Neural cell (in vitro differentiated cells): ENCODE data around the gene SUCLG1. TPM values are rescaled to one million over a fixed set of nuclear protein-coding genes. Genes with fewer than 3 reads are reported as not detected.

Experiments
- H2AFZ ChIP-seq: fragments of 200-600, 300-800 bp; sonication (generic), shearing (Covaris generic); 2 replicates; pipeline ENCODE4 v1.6.0; 2014; ENCODE audit warnings: low read depth, mild to moderate bottlenecking, antibody characterized with exemption, low read length, moderate library complexity
- H3F3A ChIP-seq: fragments of 200-600 bp; shearing (Covaris generic); 2 replicates; pipeline ENCODE4 v1.6.1; 2016; ENCODE audit warnings: mild to moderate bottlenecking, moderate library complexity, mixed read lengths, antibody characterized with exemption, low read length; ENCODE audit not compliant: insufficient read depth, poor library complexity, severe bottlenecking
- H3K27ac ChIP-seq: fragments of 200-600, 300-800 bp; sonication (generic), shearing (Covaris generic); 2 replicates; pipeline ENCODE4 v1.5.1; 2014; ENCODE audit warnings: mild to moderate bottlenecking, low read length, moderate library complexity
- H3K27me3 ChIP-seq: fragments of 300-800, 200-600 bp; sonication (generic), shearing (Covaris generic); 2 replicates; pipeline ENCODE4 v1.6.0; 2014; ENCODE audit warnings: mild to moderate bottlenecking, low read depth, low read length, moderate library complexity; ENCODE audit not compliant: insufficient read depth
- H3K36me3 ChIP-seq: fragments of 300-800, 200-600 bp; sonication (generic), shearing (Covaris generic); 2 replicates; pipeline ENCODE4 v1.5.1; 2014; ENCODE audit warnings: mild to moderate bottlenecking, antibody characterized with exemption, low read length, moderate library complexity; ENCODE audit not compliant: insufficient read depth
- H3K4me2 ChIP-seq: fragments of 300-800, 200-600 bp; sonication (generic), shearing (Covaris generic); 2 replicates; pipeline ENCODE4 v1.6.0; 2014; ENCODE audit warnings: mild to moderate bottlenecking, low read length
- H3K4me3 ChIP-seq: fragments of 300-800, 200-600 bp; sonication (generic), shearing (Covaris generic); 2 replicates; pipeline ENCODE4 v1.5.1; 2014; ENCODE audit warnings: mild to moderate bottlenecking, low read length, moderate library complexity
- H3K79me2 ChIP-seq: fragments of 200-600 bp; shearing (Covaris generic); replicated peaks from 2 replicates; pipeline ENCODE4 v1.6.0; 2014; ENCODE audit warnings: mild to moderate bottlenecking, low read length, moderate library complexity; ENCODE audit not compliant: insufficient read depth
- H3K9ac ChIP-seq: fragments of 300-800, 200-600 bp; sonication (generic), shearing (Covaris generic); 2 replicates; pipeline ENCODE4 v1.6.1; 2016; ENCODE audit warnings: mild to moderate bottlenecking, low read length, mixed read lengths
- H3K9me2 ChIP-seq: fragments of 200-600 bp; shearing (Covaris generic); 2 replicates; pipeline ENCODE4 v1.6.1; 2016; ENCODE audit warnings: mild to moderate bottlenecking, low read length, mixed read lengths; ENCODE audit not compliant: insufficient read depth
- H3K9me3 ChIP-seq: fragments of 200-600, 300-800 bp; sonication (generic), shearing (Covaris generic); 2 replicates; pipeline ENCODE4 v1.6.1; 2016; ENCODE audit warnings: mild to moderate bottlenecking, mixed run types, low read length, moderate library complexity, mixed read lengths
- H4K20me1 ChIP-seq: fragments of 200-600 bp; shearing (Covaris generic); 2 replicates; pipeline ENCODE4 v1.6.1; 2016; ENCODE audit warnings: mild to moderate bottlenecking, mixed run types; ENCODE audit not compliant: insufficient read depth
- EP300 ChIP-seq: fragments of 450-650 bp; conservative IDR thresholded peaks from 2 replicates; pipeline ENCODE4 v1.6.1; 2014; ENCODE audit warnings: antibody characterized with exemption, mild to moderate bottlenecking, moderate library complexity; ENCODE audit not compliant: poor library complexity, severe bottlenecking
- EZH2 ChIP-seq: fragments of 200-600, 300-800 bp; shearing (Covaris generic), sonication (generic); IDR thresholded peaks from 2 replicates; pipeline ENCODE4 v1.6.1; 2014; ENCODE audit warnings: antibody characterized with exemption, low read length, borderline replicate concordance, mild to moderate bottlenecking; ENCODE audit not compliant: insufficient read depth, poor library complexity, severe bottlenecking
- MXI1 ChIP-seq: fragments of 450-650 bp; conservative IDR thresholded peaks from 2 replicates; pipeline ENCODE4 v1.6.1; 2014; ENCODE audit warnings: antibody characterized with exemption, mild to moderate bottlenecking; ENCODE audit not compliant: poor library complexity, severe bottlenecking
- POLR2AphosphoS5 ChIP-seq: IDR thresholded peaks from 2 replicates; pipeline ENCODE4 v1.6.1; 2012
- RAD21 ChIP-seq: fragments of 450-650 bp; conservative IDR thresholded peaks from 2 replicates; pipeline ENCODE4 v1.6.1; 2014; ENCODE audit warnings: antibody characterized with exemption, mild to moderate bottlenecking, moderate library complexity
- SMC3 ChIP-seq: fragments of 450-650 bp; conservative IDR thresholded peaks from 2 replicates; pipeline ENCODE4 v1.6.1; 2014; ENCODE audit warnings: antibody characterized with exemption, mild to moderate bottlenecking, moderate library complexity; ENCODE audit not compliant: poor library complexity
- TAF1 ChIP-seq: IDR thresholded peaks from 2 replicates; pipeline ENCODE4 v1.6.1; 2012; ENCODE audit warnings: low read depth
- polyA plus RNA-seq: library from polyadenylated mRNA; depleted of rRNA; stranded (reverse); fragments of >200 nt; gene quantifications from 2 replicates; pipeline ENCODE4 v1.2.3, GENCODE V29; 2014
- TF ChIP-seq, protein P1 (sequence below): IDR thresholded peaks from 2 replicates; pipeline ENCODE4 v1.6.1; 2012; ENCODE audit warnings: borderline replicate concordance
- TF ChIP-seq, protein P2 (sequence below): fragments of 450-650 bp; IDR thresholded peaks from 2 replicates; pipeline ENCODE4 v1.5.1; 2014; ENCODE audit warnings: antibody characterized with exemption, mild to moderate bottlenecking, moderate library complexity; ENCODE audit not compliant: poor library complexity, severe bottlenecking

Gene SUCLG1
- polyA plus RNA-seq, 1 donor from 2014 or later: 135 TPM

DNA sequence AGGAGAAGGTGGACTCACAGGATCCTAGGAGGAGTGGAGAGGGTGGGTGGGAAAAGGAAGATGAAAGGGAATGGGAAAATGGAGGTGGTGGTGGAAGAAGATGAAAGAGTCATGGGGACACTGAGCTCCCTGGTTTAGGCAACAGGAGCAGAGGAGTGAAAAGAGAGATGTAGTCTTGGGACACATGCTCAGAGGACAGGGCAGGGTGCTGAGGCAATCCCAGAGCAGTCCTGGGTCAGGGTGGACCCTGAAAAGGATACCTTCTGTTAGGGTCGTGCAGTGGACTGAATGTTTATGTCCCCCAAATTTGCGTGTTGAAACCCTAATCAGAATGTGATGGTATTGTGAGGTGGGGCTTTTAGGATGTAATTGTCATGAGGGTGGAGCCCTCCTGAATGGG, 37.9 kb downstream of the SUCLG1 start:
- no peaks in the 10 kb centered on the region for H3F3A ChIP-seq
- H3K36me3 ChIP-seq: peaks cover 9% of the 10 kb centered on the region
- H3K27ac ChIP-seq: no peak overlapping the region
- TF ChIP-seq, protein P1, sequence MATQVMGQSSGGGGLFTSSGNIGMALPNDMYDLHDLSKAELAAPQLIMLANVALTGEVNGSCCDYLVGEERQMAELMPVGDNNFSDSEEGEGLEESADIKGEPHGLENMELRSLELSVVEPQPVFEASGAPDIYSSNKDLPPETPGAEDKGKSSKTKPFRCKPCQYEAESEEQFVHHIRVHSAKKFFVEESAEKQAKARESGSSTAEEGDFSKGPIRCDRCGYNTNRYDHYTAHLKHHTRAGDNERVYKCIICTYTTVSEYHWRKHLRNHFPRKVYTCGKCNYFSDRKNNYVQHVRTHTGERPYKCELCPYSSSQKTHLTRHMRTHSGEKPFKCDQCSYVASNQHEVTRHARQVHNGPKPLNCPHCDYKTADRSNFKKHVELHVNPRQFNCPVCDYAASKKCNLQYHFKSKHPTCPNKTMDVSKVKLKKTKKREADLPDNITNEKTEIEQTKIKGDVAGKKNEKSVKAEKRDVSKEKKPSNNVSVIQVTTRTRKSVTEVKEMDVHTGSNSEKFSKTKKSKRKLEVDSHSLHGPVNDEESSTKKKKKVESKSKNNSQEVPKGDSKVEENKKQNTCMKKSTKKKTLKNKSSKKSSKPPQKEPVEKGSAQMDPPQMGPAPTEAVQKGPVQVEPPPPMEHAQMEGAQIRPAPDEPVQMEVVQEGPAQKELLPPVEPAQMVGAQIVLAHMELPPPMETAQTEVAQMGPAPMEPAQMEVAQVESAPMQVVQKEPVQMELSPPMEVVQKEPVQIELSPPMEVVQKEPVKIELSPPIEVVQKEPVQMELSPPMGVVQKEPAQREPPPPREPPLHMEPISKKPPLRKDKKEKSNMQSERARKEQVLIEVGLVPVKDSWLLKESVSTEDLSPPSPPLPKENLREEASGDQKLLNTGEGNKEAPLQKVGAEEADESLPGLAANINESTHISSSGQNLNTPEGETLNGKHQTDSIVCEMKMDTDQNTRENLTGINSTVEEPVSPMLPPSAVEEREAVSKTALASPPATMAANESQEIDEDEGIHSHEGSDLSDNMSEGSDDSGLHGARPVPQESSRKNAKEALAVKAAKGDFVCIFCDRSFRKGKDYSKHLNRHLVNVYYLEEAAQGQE: no peak
- TF ChIP-seq TAF1 (no peak), SMC3 (no peak), POLR2AphosphoS5 (no peak), EP300 (no peak), EZH2 (no peak), MXI1 (no peak), RAD21 (no peak)
- no peak overlapping the region for H3K4me3 ChIP-seq
- no peaks in the 10 kb centered on the region for H3K27me3 ChIP-seq
- H3K79me2 ChIP-seq: no peaks in the 10 kb centered on the region
- no peaks in the 10 kb centered on the region for H3K9me2 ChIP-seq
- no peak overlapping the region for H2AFZ ChIP-seq
- H4K20me1 ChIP-seq: no peaks in the 10 kb centered on the region
- no peak overlapping the region for H3K4me2 ChIP-seq
- no peak overlapping the region for H3K9ac ChIP-seq
- no peaks in the 10 kb centered on the region for H3K9me3 ChIP-seq

DNA sequence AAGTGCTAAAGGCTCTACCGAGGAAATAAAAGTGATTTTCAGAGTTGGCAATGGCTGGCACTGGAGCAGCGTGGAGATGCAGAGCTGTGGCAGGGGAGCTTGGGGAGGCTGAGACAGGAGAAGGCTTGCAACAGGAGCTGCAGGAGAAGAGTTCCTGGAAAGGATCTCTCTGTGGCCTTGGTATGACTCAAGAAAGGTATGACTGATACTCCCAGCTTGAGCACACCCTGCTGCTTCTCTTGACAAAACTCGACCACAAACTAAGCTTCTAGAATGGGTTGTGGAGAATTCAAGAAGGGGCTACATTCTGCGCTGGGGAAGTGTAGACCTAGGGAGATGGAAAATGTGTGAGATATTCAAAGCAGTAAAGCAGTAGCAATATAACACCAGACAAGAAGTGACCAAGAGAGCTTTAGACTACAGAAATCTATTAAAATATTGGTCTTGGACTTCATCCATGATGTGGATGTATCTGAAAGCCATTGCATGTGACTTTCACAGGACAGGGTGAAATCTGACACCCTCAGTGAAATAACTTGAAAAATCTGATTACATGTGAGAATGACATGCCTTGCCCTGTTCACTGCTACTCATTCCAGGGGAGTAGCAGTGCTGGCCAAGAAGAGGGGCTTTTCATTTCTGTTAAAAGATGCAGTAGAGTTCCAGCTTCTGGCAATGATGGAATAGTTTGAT, 41.5 kb downstream of the SUCLG1 start:
- H3K36me3 ChIP-seq: peaks cover 4% of the 10 kb centered on the region
- no peaks in the 10 kb centered on the region for H3K9me2 ChIP-seq
- no peak overlapping the region for H3K4me3 ChIP-seq
- H4K20me1 ChIP-seq: no peaks in the 10 kb centered on the region
- no peak for TF ChIP-seq TAF1
- no peak for TF ChIP-seq EP300
- TF ChIP-seq, protein P1: no peak
- TF ChIP-seq EZH2: no peak
- no peak for TF ChIP-seq MXI1
- no peak for TF ChIP-seq POLR2AphosphoS5
- TF ChIP-seq SMC3: no peak
- TF ChIP-seq, protein P2, sequence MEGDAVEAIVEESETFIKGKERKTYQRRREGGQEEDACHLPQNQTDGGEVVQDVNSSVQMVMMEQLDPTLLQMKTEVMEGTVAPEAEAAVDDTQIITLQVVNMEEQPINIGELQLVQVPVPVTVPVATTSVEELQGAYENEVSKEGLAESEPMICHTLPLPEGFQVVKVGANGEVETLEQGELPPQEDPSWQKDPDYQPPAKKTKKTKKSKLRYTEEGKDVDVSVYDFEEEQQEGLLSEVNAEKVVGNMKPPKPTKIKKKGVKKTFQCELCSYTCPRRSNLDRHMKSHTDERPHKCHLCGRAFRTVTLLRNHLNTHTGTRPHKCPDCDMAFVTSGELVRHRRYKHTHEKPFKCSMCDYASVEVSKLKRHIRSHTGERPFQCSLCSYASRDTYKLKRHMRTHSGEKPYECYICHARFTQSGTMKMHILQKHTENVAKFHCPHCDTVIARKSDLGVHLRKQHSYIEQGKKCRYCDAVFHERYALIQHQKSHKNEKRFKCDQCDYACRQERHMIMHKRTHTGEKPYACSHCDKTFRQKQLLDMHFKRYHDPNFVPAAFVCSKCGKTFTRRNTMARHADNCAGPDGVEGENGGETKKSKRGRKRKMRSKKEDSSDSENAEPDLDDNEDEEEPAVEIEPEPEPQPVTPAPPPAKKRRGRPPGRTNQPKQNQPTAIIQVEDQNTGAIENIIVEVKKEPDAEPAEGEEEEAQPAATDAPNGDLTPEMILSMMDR: no peak
- TF ChIP-seq RAD21: no peak
- H2AFZ ChIP-seq: no peak overlapping the region
- no peak overlapping the region for H3K9ac ChIP-seq
- H3K9me3 ChIP-seq: no peaks in the 10 kb centered on the region
- no peak overlapping the region for H3K4me2 ChIP-seq
- H3K27ac ChIP-seq: no peak overlapping the region
- H3F3A ChIP-seq: no peaks in the 10 kb centered on the region
- H3K27me3 ChIP-seq: no peaks in the 10 kb centered on the region
- H3K79me2 ChIP-seq: no peaks in the 10 kb centered on the region
